OCI-LY7 (cell line): Measurements from ENCODE around the gene ACOX1.

Experiments
- CTCF ChIP-seq: fragments of 200-600 bp; sonication (generic); conservative IDR thresholded peaks from 2 replicates; pipeline ENCODE4 v1.5.1; 2014; ENCODE audit warnings: mild to moderate bottlenecking, antibody characterized with exemption, low read length, moderate library complexity, mixed read lengths
- EZH2phosphoT487 ChIP-seq: fragments of 200-600 bp; sonication (generic); IDR thresholded peaks from 2 replicates; pipeline ENCODE4 v1.6.1; 2018; ENCODE audit warnings: low read depth, borderline replicate concordance, mild to moderate bottlenecking, mixed run types, antibody characterized with exemption, low read length, moderate library complexity, mixed read lengths

GRCh38 chr17:75914643-75915267 lies 64.2 kb downstream of the ACOX1 start:
- TF ChIP-seq CTCF (no peak), EZH2phosphoT487 (no peak)
